ENCODE data around the gene OVAAL.

- TF ChIP-seq, protein P1, sequence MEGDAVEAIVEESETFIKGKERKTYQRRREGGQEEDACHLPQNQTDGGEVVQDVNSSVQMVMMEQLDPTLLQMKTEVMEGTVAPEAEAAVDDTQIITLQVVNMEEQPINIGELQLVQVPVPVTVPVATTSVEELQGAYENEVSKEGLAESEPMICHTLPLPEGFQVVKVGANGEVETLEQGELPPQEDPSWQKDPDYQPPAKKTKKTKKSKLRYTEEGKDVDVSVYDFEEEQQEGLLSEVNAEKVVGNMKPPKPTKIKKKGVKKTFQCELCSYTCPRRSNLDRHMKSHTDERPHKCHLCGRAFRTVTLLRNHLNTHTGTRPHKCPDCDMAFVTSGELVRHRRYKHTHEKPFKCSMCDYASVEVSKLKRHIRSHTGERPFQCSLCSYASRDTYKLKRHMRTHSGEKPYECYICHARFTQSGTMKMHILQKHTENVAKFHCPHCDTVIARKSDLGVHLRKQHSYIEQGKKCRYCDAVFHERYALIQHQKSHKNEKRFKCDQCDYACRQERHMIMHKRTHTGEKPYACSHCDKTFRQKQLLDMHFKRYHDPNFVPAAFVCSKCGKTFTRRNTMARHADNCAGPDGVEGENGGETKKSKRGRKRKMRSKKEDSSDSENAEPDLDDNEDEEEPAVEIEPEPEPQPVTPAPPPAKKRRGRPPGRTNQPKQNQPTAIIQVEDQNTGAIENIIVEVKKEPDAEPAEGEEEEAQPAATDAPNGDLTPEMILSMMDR (IDR thresholded peaks at IDR 0.05; ENCODE audit: extremely low read depth in 1 of 2, insufficient read depth in 1 of 2, low read depth in 1 of 2, low read length in 2 of 2) = no peak
- TF ChIP-seq POLR2AphosphoS5 (IDR thresholded peaks at IDR 0.05; ENCODE audit: insufficient read depth, low read depth, low read length) (no peak), POLR2A (IDR thresholded peaks at IDR 0.05; ENCODE audit: low read depth, low read length) (no peak), GATA2 (IDR thresholded peaks at IDR 0.05; ENCODE audit: insufficient read depth, insufficient read length, low read depth, low read length) (no peak), EZH2 (IDR thresholded peaks at IDR 0.05; ENCODE audit: borderline replicate concordance, low read depth, low read length, severe bottlenecking) (no peak)
Measured at GRCh38 chr1:180603850-180604226, 45.1 kb downstream of the OVAAL start.
